Activated T-helper 9 cell treated with anti-CD3 and anti-CD28 coated beads, Interleukin-2, amount 50 U/mL, for 16 hours (primary cell): ENCODE data around the gene GNS.

Source experiments
- DNase-seq: peaks from one replicate; pipeline ENCODE4 v3.0.0-alpha.2; 2020; ENCODE audit warnings: low read depth

GNS gene

GRCh38 chr12:64672925-64673409, 86.2 kb downstream of the GNS start:
- DNase-seq = peak; percentile 25

- DNase-seq = no peak
Measured at GRCh38 chr12:64671681-64672080, 87.5 kb downstream of the GNS start.

- DNase-seq = no peak
Measured at GRCh38 chr12:64670919-64671639, 88.1 kb downstream of the GNS start.

- DNase-seq = no peak
Measured at GRCh38 chr12:64670019-64670418, 89.2 kb downstream of the GNS start.

- DNase-seq = no peak
Measured at GRCh38 chr12:64669270-64669842, 89.8 kb downstream of the GNS start.

GRCh38 chr12:64667793-64668192, 91.4 kb downstream of the GNS start:
- no peak for DNase-seq

- DNase-seq = no peak
Measured at GRCh38 chr12:64666054-64666914, 92.9 kb downstream of the GNS start.

GRCh38 chr12:64665514-64665913, 93.7 kb downstream of the GNS start:
- DNase-seq = peak; percentile 32
